G401.6 (cell line): Measurements from ENCODE around the gene ZNF219.

Experiments used
- FAIRE-seq: peaks from 2 replicates; lab custom pipeline; 2012; peaks lifted over from hg19 to GRCh38; lab: Jason Lieb, UNC

ZNF219 gene

GRCh38 chr14:21084998-21085853 lies 13.2 kb downstream of the ZNF219 start:
- peak; percentile 72 for FAIRE-seq

- no peak for FAIRE-seq
Observed at GRCh38 chr14:21084396-21084795, 14.1 kb downstream of the ZNF219 start.

GRCh38 chr14:21083565-21084325 lies 14.7 kb downstream of the ZNF219 start:
- FAIRE-seq: no peak

GRCh38 chr14:21081521-21082142 lies 16.8 kb downstream of the ZNF219 start:
- FAIRE-seq: no peak

- no peak for FAIRE-seq
Observed at GRCh38 chr14:21078726-21079125, 19.7 kb downstream of the ZNF219 start.

- no peak for FAIRE-seq
Observed at GRCh38 chr14:21078287-21078686, 20.2 kb downstream of the ZNF219 start.

- FAIRE-seq: no peak
Observed at GRCh38 chr14:21077672-21078071, 20.8 kb downstream of the ZNF219 start.

GRCh38 chr14:21075719-21076437 lies 22.6 kb downstream of the ZNF219 start:
- no peak for FAIRE-seq

GRCh38 chr14:21074398-21075272 lies 23.8 kb downstream of the ZNF219 start:
- FAIRE-seq: no peak

GRCh38 chr14:21073921-21074320 lies 24.5 kb downstream of the ZNF219 start:
- no peak for FAIRE-seq

- no peak for FAIRE-seq
Observed at GRCh38 chr14:21072781-21073339, 25.6 kb downstream of the ZNF219 start.

GRCh38 chr14:21072031-21072473 lies 26.4 kb downstream of the ZNF219 start:
- FAIRE-seq: no peak

- no peak for FAIRE-seq
Observed at GRCh38 chr14:21071225-21072030, 27.0 kb downstream of the ZNF219 start.

- FAIRE-seq: no peak
Observed at GRCh38 chr14:21070610-21071224, 27.7 kb downstream of the ZNF219 start.

GRCh38 chr14:21070083-21070609 lies 28.3 kb downstream of the ZNF219 start, which contains the start of gene ARHGEF40:
ARHGEF40 (plus strand) TSS chr14:21070304; CDS start chr14:21070397, 93 bp downstream.
- no peak for FAIRE-seq

- no peak for FAIRE-seq
Observed at GRCh38 chr14:21069388-21070082, 28.9 kb downstream of the ZNF219 start.

GRCh38 chr14:21068521-21069387 lies 29.7 kb downstream of the ZNF219 start:
- no peak for FAIRE-seq
